ENCODE results near the gene CCDC126. TPM values are rescaled to one million over a fixed set of nuclear protein-coding genes. Genes with fewer than 3 reads are reported as not detected.
A peak's percentile ranks its signal among the peaks of the same experiment; 100 is the strongest.

Gene CCDC126
- total and polyA plus RNA-seq, 9 of the 15 experiments (the other 6 are each of a cell fraction or from before 2014, with no cell fraction given): 3.0 to 16.2 (median 5.2) TPM

DNA sequence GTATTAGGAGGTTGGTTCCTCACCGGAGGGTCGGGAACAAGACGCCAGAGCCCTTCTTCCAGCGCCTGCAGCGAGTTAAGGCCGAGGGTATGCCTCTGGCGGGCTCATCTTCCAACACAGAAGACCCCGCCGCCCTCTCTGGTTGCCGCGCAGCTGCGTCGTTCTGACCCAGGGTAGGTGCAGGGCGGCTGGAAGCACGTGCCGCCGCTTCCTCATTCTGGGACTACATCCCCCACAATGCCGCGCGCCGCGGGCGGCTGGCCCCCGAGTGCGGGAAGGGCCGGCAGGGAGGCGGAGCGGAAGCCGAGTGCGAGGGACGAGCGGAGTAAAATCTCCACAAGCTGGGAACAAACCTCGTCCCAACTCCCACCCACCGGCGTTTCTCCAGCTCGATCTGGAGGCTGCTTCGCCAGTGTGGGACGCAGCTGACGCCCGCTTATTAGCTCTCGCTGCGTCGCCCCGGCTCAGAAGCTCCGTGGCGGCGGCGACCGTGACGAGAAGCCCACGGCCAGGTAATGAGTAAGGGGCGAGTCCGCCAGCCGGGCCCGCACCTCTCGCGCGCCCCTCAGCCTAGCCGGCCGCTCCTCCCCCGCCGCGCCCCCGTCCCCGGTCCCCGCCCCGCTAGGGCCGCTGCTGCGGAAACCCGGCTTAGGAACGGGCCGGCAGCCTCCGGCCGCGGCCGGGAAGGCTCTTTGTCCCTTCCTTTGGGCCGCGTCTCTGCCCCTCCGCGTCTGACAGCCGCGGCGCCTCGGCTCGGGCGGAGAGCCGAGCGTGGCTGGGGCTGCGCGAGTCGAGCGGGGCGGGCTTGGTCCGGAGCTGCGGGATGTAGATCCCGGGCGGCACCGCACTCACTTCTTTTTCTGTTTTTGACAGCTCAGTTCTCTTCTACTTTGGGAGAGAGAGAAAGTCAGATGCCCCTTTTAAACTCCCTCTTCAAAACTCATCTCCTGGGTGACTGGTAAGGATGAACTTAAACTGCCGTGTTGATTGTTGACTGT lies at the start of gene CCDC126 (continued):
- TF ChIP-seq TSHZ1 (CRISPR knock-in tag; IDR thresholded peaks at IDR 0.05) (no peak), ZBTB5 (IDR thresholded peaks at IDR 0.05) (no peak), ZNF3 (CRISPR knock-in tag; IDR thresholded peaks at IDR 0.05) (no peak), VEZF1 (CRISPR knock-in tag; IDR thresholded peaks at IDR 0.05) (peak; percentile 91), ZNF57 (CRISPR knock-in tag; IDR thresholded peaks at IDR 0.05) (no peak), HNRNPLL (IDR thresholded peaks at IDR 0.05; ENCODE audit: low read depth, low read length, poor library complexity, severe bottlenecking) (peak; percentile 62), CHCHD3 (CRISPR knock-in tag; IDR thresholded peaks at IDR 0.05) (no peak), TCF7L2 (IDR thresholded peaks at IDR 0.05; ENCODE audit: low read depth, low read length) (no peak), KDM1A (IDR thresholded peaks at IDR 0.05) (no peak), XRCC4 (IDR thresholded peaks at IDR 0.05; ENCODE audit: extremely low read depth, insufficient read depth, insufficient read length) (no peak), SP2 (IDR thresholded peaks at IDR 0.05; ENCODE audit: extremely low read depth, low read depth, low read length, poor library complexity, severe bottlenecking) (no peak), ZNF668 (CRISPR knock-in tag; IDR thresholded peaks at IDR 0.05) (no peak), ZNF589 (CRISPR knock-in tag; IDR thresholded peaks at IDR 0.05; ENCODE audit: low read depth) (no peak), POLR2B (IDR thresholded peaks at IDR 0.05; ENCODE audit: low read depth, partially characterized antibody) (no peak)
- TF ChIP-seq, protein P1, sequence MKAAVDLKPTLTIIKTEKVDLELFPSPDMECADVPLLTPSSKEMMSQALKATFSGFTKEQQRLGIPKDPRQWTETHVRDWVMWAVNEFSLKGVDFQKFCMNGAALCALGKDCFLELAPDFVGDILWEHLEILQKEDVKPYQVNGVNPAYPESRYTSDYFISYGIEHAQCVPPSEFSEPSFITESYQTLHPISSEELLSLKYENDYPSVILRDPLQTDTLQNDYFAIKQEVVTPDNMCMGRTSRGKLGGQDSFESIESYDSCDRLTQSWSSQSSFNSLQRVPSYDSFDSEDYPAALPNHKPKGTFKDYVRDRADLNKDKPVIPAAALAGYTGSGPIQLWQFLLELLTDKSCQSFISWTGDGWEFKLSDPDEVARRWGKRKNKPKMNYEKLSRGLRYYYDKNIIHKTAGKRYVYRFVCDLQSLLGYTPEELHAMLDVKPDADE (conservative IDR thresholded peaks at IDR 0.05; ENCODE audit: control insufficient read depth, low read depth, low read length): peak; percentile 93
- TF ChIP-seq, protein P2, sequence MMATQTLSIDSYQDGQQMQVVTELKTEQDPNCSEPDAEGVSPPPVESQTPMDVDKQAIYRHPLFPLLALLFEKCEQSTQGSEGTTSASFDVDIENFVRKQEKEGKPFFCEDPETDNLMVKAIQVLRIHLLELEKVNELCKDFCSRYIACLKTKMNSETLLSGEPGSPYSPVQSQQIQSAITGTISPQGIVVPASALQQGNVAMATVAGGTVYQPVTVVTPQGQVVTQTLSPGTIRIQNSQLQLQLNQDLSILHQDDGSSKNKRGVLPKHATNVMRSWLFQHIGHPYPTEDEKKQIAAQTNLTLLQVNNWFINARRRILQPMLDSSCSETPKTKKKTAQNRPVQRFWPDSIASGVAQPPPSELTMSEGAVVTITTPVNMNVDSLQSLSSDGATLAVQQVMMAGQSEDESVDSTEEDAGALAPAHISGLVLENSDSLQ (IDR thresholded peaks at IDR 0.05): no peak
